ENCODE data around the gene TGFB1.
A peak's percentile ranks its signal among the peaks of the same experiment; 100 is the strongest.
"Not testable (repeated sequence)": the region's sequence is repeated elsewhere in the genome, so short reads cannot be mapped to it uniquely, and the experiment has no call there.

Gene TGFB1

GRCh38 chr19:41371119-41371518 is 17.4 kb upstream of the TGFB1 start:
- H3K4me3 ChIP-seq (ENCODE audit: low read depth, low read length), result not testable (repeated sequence)

- H3K4me3 ChIP-seq (ENCODE audit: low read depth, low read length), result no peak overlapping the region
These were observed 16.0 kb upstream of the TGFB1 start for GRCh38 chr19:41369769-41370168.

- no peak overlapping the region for H3K4me3 ChIP-seq (ENCODE audit: low read depth, low read length)
These were observed 14.2 kb upstream of the TGFB1 start for GRCh38 chr19:41367848-41368301.

- H3K4me3 ChIP-seq (ENCODE audit: low read depth, low read length), result no peak overlapping the region
These were observed 12.4 kb upstream of the TGFB1 start for GRCh38 chr19:41366089-41366488.

GRCh38 chr19:41364524-41365391 is 11.0 kb upstream of the TGFB1 start:
- peak overlapping the region; percentile 97 for H3K4me3 ChIP-seq (ENCODE audit: low read depth, low read length)

- H3K4me3 ChIP-seq (ENCODE audit: low read depth, low read length), result peak within 1 kb of the TSS; percentile 97
These were observed 10.2 kb upstream of the TGFB1 start, which contains the start of gene B9D2 for GRCh38 chr19:41363753-41364523. B9D2 (minus strand) TSS chr19:41364149; CDS start chr19:41363519, 630 bp downstream.

- H3K4me3 ChIP-seq (ENCODE audit: low read depth, low read length), result peak overlapping the region; percentile 97
These were observed 9.6 kb upstream of the TGFB1 start for GRCh38 chr19:41363371-41363752.

- H3K4me3 ChIP-seq (ENCODE audit: low read depth, low read length), result no peak overlapping the region
These were observed 8.6 kb upstream of the TGFB1 start for GRCh38 chr19:41362143-41362847.

- no peak overlapping the region for H3K4me3 ChIP-seq (ENCODE audit: low read depth, low read length)
These were observed 6.0 kb upstream of the TGFB1 start for GRCh38 chr19:41359741-41360140.

- no peak overlapping the region for H3K4me3 ChIP-seq (ENCODE audit: low read depth, low read length)
These were observed 4.0 kb upstream of the TGFB1 start for GRCh38 chr19:41357746-41358145.

GRCh38 chr19:41356984-41357739 is 3.4 kb upstream of the TGFB1 start:
- H3K4me3 ChIP-seq (ENCODE audit: low read depth, low read length), result no peak overlapping the region

- no peak overlapping the region for H3K4me3 ChIP-seq (ENCODE audit: low read depth, low read length)
These were observed 2.1 kb upstream of the TGFB1 start for GRCh38 chr19:41355802-41356201.

- no peak overlapping the region for H3K4me3 ChIP-seq (ENCODE audit: low read depth, low read length)
These were observed 1.3 kb upstream of the TGFB1 start for GRCh38 chr19:41355035-41355434.

- peak overlapping the region; percentile 36 for H3K4me3 ChIP-seq (ENCODE audit: low read depth, low read length)
These were observed 726 bp upstream of the TGFB1 start for GRCh38 chr19:41354343-41354953.

- H3K4me3 ChIP-seq (ENCODE audit: low read depth, low read length), result peak overlapping the region; percentile 65
These were observed 885 bp downstream of the TGFB1 start for GRCh38 chr19:41352609-41353465.

- H3K4me3 ChIP-seq (ENCODE audit: low read depth, low read length), result peak overlapping the region; percentile 65
These were observed 1.5 kb downstream of the TGFB1 start for GRCh38 chr19:41352279-41352608.

GRCh38 chr19:41351339-41352245 is 2.1 kb downstream of the TGFB1 start:
- peak overlapping the region; percentile 65 for H3K4me3 ChIP-seq (ENCODE audit: low read depth, low read length)

- peak overlapping the region; percentile 65 for H3K4me3 ChIP-seq (ENCODE audit: low read depth, low read length)
These were observed 2.9 kb downstream of the TGFB1 start for GRCh38 chr19:41350735-41351338.

Measured in iPS-11a (cell line).